Measurements from ENCODE around the gene HIVEP3.

HIVEP3 gene

DNA sequence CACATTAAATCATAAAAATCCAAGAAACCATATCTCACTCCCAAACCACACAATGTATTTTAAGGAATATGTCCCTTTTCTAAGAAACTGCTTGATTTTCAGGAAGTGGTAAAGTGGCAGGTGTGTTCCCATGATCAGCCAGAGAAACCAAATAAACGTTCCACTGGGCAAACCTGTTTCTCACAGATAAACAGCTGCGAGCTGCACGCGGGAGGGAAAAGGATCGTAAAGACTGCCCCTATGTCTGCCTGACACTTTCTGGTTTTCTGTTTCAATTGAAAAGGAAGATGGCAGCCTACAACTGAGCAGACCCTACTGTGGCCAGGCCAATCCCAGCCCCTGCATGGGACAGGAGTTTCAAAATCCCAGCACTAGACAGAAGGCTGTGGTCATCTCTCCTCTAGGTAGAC is 36.6 kb downstream of the HIVEP3 start:
- Mint-ChIP-seq H3K27me3 (no peaks in the 10 kb centered on the region), H3K27ac (peak overlapping the region; percentile 22), H3K4me3 (peak overlapping the region in 1 of 2 donors; percentile 30), H3K36me3 (no peaks in the 10 kb centered on the region), H3K4me1 (peaks cover 11 to 15% of the 10 kb centered on the region in 2 donors), H3K9me3 (no peaks in the 10 kb centered on the region)
- DNase-seq: no peak
- ATAC-seq (replicated peaks): peak; percentile 29 to 33

GRCh38 chr1:41880950-41881885 is 37.5 kb downstream of the HIVEP3 start:
- Mint-ChIP-seq H3K36me3 (no peaks in the 10 kb centered on the region), H3K4me1 (peaks cover 13 to 18% of the 10 kb centered on the region in 2 donors), H3K27ac (no peak overlapping the region), H3K4me3 (no peak overlapping the region), H3K27me3 (no peaks in the 10 kb centered on the region), H3K9me3 (no peaks in the 10 kb centered on the region)
- DNase-seq (no peak), ATAC-seq (replicated peaks) (no peak)

DNA sequence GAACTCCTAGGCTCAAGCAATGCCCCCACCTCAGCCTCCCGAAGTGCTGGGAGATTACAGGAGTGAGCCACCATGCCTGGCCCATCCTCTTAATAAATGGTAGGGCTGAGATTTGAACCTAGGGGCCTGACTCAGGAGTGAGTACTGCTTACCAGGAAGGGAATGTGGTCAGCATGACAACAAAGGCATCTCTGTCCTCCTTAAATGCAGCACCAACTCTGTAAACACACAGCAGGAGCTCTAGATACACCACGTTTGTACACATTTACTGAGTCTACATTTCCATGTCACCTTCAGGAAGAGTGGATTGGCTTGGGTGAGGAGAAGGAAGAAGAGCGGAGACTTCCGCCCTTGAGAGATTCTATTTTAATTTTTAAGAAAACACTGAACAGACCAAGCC is 38.5 kb downstream of the HIVEP3 start:
- no peaks in the 10 kb centered on the region for H3K27me3 Mint-ChIP-seq
- H3K27ac Mint-ChIP-seq: no peak overlapping the region
- no peaks in the 10 kb centered on the region for H3K9me3 Mint-ChIP-seq
- DNase-seq (no peak), ATAC-seq (replicated peaks) (no peak)
- H3K4me3 Mint-ChIP-seq: no peak overlapping the region
- H3K36me3 Mint-ChIP-seq: no peaks in the 10 kb centered on the region
- peaks cover 13 to 18% of the 10 kb centered on the region in 2 donors for H3K4me1 Mint-ChIP-seq

- peaks cover 15 to 20% of the 10 kb centered on the region in 2 donors for H3K4me1 Mint-ChIP-seq
- no peak overlapping the region for H3K27ac Mint-ChIP-seq
- ATAC-seq (replicated peaks): no peak
- DNase-seq: no peak
- H3K36me3 Mint-ChIP-seq: no peaks in the 10 kb centered on the region
- no peaks in the 10 kb centered on the region for H3K9me3 Mint-ChIP-seq
- no peak overlapping the region for H3K4me3 Mint-ChIP-seq
- no peaks in the 10 kb centered on the region for H3K27me3 Mint-ChIP-seq
Measured at GRCh38 chr1:41879617-41880016, 39.1 kb downstream of the HIVEP3 start.

- DNase-seq: no peak
- H3K4me1 Mint-ChIP-seq: peaks cover 15 to 27% of the 10 kb centered on the region in 2 donors
- no peak overlapping the region for H3K4me3 Mint-ChIP-seq
- no peaks in the 10 kb centered on the region for H3K36me3 Mint-ChIP-seq
- H3K9me3 Mint-ChIP-seq: no peaks in the 10 kb centered on the region
- no peak for ATAC-seq (replicated peaks)
- no peak overlapping the region for H3K27ac Mint-ChIP-seq
- H3K27me3 Mint-ChIP-seq: no peaks in the 10 kb centered on the region
Measured at GRCh38 chr1:41878911-41879310, 39.8 kb downstream of the HIVEP3 start.

GRCh38 chr1:41878495-41878894 is 40.2 kb downstream of the HIVEP3 start:
- H3K4me3 Mint-ChIP-seq: no peak overlapping the region
- ATAC-seq (replicated peaks) (no peak), DNase-seq (no peak)
- H3K36me3 Mint-ChIP-seq: no peaks in the 10 kb centered on the region
- H3K27me3 Mint-ChIP-seq: no peaks in the 10 kb centered on the region
- H3K27ac Mint-ChIP-seq: no peak overlapping the region
- peaks cover 15 to 29% of the 10 kb centered on the region in 2 donors for H3K4me1 Mint-ChIP-seq
- H3K9me3 Mint-ChIP-seq: no peaks in the 10 kb centered on the region

GRCh38 chr1:41876576-41877445 is 41.9 kb downstream of the HIVEP3 start:
- Mint-ChIP-seq H3K9me3 (no peaks in the 10 kb centered on the region), H3K27ac (no peak overlapping the region), H3K36me3 (no peaks in the 10 kb centered on the region)

DNA sequence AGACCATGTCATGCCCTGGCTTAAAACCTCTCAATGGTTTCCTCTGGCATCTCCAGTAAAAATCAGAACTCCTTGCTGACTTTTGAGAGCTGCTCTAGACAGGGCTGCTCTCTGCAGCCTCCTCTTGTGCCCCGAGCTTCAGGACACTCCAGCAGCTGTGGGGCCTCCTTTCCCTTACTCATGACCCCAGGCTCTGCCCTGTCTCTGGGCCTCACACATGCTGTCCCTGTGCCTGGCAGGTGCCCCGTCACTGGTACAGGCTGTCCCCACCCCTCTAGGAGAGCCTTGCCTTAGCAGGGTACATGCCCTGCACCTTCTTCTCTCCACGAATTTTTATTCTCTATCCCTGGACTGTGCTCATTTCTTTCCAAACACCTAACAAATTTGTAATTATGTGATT is 43.2 kb downstream of the HIVEP3 start:
- DNase-seq (no peak), ATAC-seq (replicated peaks) (no peak)
- no peak overlapping the region for H3K4me3 Mint-ChIP-seq
- no peaks in the 10 kb centered on the region for H3K36me3 Mint-ChIP-seq
- no peak overlapping the region for H3K27ac Mint-ChIP-seq
- H3K27me3 Mint-ChIP-seq: no peaks in the 10 kb centered on the region
- no peaks in the 10 kb centered on the region for H3K9me3 Mint-ChIP-seq
- H3K4me1 Mint-ChIP-seq: peaks cover 9 to 21% of the 10 kb centered on the region in 2 donors

More at GRCh38 chr1:41876576-41877445, 41.9 kb downstream of the HIVEP3 start:
- Mint-ChIP-seq H3K4me3 (no peak overlapping the region), H3K4me1 (peaks cover 9 to 18% of the 10 kb centered on the region in 2 donors), H3K27me3 (no peaks in the 10 kb centered on the region)
- ATAC-seq (replicated peaks) (peak in 1 of 2 donors; percentile 64), DNase-seq (no peak)

- ATAC-seq (replicated peaks) (no peak), DNase-seq (no peak)
- Mint-ChIP-seq H3K36me3 (no peaks in the 10 kb centered on the region), H3K27me3 (no peaks in the 10 kb centered on the region), H3K27ac (peak overlapping the region; percentile 57), H3K9me3 (no peaks in the 10 kb centered on the region), H3K4me1 (peaks cover 13 to 27% of the 10 kb centered on the region in 2 donors), H3K4me3 (no peak overlapping the region)
Measured at GRCh38 chr1:41874903-41875411, 43.8 kb downstream of the HIVEP3 start.

- peaks cover 16 to 31% of the 10 kb centered on the region in 2 donors for H3K4me1 Mint-ChIP-seq
- no peaks in the 10 kb centered on the region for H3K9me3 Mint-ChIP-seq
- H3K27ac Mint-ChIP-seq: no peak overlapping the region
- no peaks in the 10 kb centered on the region for H3K36me3 Mint-ChIP-seq
- H3K27me3 Mint-ChIP-seq: no peaks in the 10 kb centered on the region
- DNase-seq (no peak), ATAC-seq (replicated peaks) (no peak)
- H3K4me3 Mint-ChIP-seq: no peak overlapping the region
Measured at GRCh38 chr1:41874151-41874719, 44.5 kb downstream of the HIVEP3 start.

DNA sequence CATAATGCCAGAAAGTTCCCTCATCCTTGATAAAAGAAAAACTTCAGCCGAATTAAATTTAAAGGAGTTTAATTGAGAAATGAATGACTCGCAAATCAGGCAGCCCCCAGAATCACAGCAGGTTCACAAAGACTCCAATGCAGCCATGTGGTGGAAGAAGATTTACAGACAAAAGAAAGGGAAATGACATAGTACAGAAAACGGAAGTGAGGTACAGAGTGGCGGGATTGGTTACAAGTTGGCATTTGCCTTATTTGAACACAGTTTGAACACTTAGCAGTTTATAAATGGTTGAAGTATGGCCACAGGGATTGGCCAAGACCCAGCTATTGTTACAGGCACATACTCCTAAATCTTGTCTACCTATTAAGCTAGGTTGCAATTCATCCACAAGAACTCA is 46.6 kb downstream of the HIVEP3 start:
- H3K27ac Mint-ChIP-seq: no peak overlapping the region
- H3K4me1 Mint-ChIP-seq: peaks cover 23 to 44% of the 10 kb centered on the region in 2 donors
- no peaks in the 10 kb centered on the region for H3K9me3 Mint-ChIP-seq
- no peak overlapping the region for H3K4me3 Mint-ChIP-seq
- no peak for ATAC-seq (replicated peaks)
- DNase-seq: no peak
- H3K27me3 Mint-ChIP-seq: no peaks in the 10 kb centered on the region
- H3K36me3 Mint-ChIP-seq: no peaks in the 10 kb centered on the region

DNA sequence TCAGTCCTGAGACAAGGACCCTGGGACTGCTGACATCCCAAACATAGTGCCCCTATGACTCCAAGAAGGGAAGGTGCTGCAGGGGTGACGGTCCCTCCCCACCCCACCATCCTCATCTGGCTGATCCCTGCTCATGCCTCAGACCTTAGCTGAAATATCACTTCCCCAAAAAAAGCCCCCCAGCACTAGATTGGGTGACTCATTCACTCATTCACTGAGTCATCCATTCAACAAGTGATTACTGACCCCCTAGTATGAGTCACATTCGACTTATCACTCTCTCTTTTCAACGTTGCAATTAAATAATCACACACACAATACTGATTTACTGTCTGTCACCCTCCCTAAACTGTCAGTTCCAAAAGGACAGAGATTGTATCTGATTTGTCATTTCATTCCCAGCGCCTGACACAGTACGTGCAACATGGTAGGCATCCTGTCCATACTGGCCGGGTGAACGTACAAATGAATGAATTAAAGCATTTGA is 48.6 kb downstream of the HIVEP3 start:
- no peaks in the 10 kb centered on the region for H3K27me3 Mint-ChIP-seq
- H3K4me1 Mint-ChIP-seq: peaks cover 22 to 41% of the 10 kb centered on the region in 2 donors
- H3K9me3 Mint-ChIP-seq: no peaks in the 10 kb centered on the region
- peak; percentile 89 to 91 for ATAC-seq (replicated peaks)
- no peak for DNase-seq
- H3K4me3 Mint-ChIP-seq: no peak overlapping the region
- H3K36me3 Mint-ChIP-seq: no peaks in the 10 kb centered on the region
- H3K27ac Mint-ChIP-seq: no peak overlapping the region

DNA sequence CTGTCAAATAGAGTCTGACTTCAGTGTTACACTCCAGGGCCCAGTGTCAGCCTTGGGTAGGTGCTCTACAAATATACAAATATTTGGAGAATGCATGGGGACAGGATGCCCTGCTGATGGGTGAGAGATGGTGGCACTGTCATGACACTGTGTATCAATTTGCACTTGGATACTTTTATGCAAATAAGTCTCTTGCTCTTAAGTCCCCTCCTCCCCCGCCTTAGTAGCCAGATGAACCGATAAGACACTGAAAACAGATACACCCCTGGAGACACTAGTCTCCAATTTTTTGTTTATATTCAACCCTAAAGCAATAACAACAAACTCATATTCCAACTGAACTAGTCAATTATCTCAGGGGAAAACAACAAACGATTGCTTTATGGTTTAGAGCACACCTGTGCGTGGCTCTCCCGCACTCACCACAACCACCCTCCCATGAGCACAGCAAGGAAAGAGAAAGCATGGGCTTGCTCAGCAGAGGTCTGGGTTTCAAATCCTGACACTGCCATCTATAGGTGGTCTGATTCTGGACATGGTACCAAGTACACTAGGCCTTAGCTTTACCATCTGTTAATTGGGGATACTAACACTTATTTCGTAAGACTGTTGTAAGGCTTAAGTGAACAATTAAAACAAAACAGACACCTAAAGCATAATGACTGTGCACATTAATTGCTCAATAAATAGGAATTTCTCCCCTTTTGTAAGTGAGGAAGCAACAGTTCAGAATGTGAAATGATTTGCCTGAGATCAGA is 50.3 kb downstream of the HIVEP3 start:
- no peaks in the 10 kb centered on the region for H3K9me3 Mint-ChIP-seq
- no peak overlapping the region for H3K27ac Mint-ChIP-seq
- DNase-seq (no peak), ATAC-seq (replicated peaks) (peak; percentile 65 to 66)
- H3K27me3 Mint-ChIP-seq: peaks cover 0 to 1% of the 10 kb centered on the region in 2 donors
- H3K36me3 Mint-ChIP-seq: no peaks in the 10 kb centered on the region
- H3K4me3 Mint-ChIP-seq: peak overlapping the region in 1 of 2 donors; percentile 40
- H3K4me1 Mint-ChIP-seq: peaks cover 20 to 31% of the 10 kb centered on the region in 2 donors

Data from stimulated activated naive B cell treated with anti-CD40 and anti-IgM and Interleukin-4, amounts not matched to agents 10 μg/mL and 1 μg/mL and 100 μg/mL, for 72 hours (primary cell).